IPS-11a (cell line): Measurements from ENCODE around the gene NTM.

ENCODE experiments used
- H3K4me3 ChIP-seq: one replicate; pipeline ENCODE4 v1.5.1; 2013; ENCODE audit warnings: low read depth, low read length, control low read depth

Gene NTM

GRCh38 chr11:131372234-131372962 is 2.0 kb downstream of the NTM start:
- no peak overlapping the region for H3K4me3 ChIP-seq

DNA sequence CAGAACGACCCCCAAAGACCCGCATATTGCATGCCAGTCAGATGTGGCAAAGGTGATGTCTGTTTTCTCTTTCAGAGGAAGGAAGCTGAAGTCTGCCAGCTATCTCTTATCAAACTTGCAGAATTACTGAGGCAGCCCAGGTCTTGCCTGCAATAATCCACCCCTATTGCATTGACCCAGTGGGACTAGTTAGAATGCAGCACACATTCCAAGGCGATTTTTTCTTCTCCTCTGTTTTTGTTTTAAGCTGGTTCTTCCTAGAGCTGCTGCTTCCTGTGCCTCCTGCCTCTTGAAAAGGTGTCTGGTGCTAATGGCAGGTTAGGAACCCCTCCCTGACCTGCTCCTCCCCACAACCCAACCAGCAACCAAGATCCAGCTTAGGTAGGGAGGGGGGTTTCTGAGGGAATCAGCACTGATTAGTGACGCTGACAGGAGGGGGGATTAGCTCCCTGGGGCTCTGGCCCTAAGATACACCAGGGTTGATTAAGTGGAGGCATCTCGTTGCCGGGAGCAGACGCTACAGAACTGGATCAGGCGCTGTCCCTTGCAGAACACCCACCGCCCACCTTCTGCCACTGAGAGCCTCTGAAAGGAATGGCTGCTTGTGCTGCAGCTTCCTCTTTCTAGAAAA is 2.8 kb downstream of the NTM start:
- no peak overlapping the region for H3K4me3 ChIP-seq

- no peak overlapping the region for H3K4me3 ChIP-seq
Observed at GRCh38 chr11:131373756-131374155, 3.3 kb downstream of the NTM start.

DNA sequence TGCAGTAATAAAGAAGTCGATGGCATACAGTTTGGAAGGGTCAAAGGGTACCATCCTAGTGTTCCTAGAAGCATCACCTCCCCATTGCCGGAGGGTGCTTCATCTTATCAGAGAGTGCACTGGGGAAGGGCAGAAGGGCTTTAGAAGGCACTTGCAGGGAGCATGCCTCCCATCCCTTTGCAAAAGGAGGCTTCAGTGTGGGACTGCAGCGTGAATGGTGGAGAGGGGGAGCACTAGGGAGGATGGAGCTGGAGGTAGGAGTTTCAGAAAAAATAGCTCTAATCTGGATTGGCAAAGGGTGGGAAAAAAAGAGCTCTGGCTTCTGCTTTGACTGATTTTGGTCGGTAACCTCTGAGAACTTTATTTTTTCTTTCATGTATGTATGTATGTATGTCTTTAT is 5.0 kb downstream of the NTM start:
- H3K4me3 ChIP-seq, result no peak overlapping the region

GRCh38 chr11:131375915-131376314 is 5.5 kb downstream of the NTM start:
- no peak overlapping the region for H3K4me3 ChIP-seq

GRCh38 chr11:131378931-131379330 is 8.5 kb downstream of the NTM start:
- H3K4me3 ChIP-seq, result no peak overlapping the region

DNA sequence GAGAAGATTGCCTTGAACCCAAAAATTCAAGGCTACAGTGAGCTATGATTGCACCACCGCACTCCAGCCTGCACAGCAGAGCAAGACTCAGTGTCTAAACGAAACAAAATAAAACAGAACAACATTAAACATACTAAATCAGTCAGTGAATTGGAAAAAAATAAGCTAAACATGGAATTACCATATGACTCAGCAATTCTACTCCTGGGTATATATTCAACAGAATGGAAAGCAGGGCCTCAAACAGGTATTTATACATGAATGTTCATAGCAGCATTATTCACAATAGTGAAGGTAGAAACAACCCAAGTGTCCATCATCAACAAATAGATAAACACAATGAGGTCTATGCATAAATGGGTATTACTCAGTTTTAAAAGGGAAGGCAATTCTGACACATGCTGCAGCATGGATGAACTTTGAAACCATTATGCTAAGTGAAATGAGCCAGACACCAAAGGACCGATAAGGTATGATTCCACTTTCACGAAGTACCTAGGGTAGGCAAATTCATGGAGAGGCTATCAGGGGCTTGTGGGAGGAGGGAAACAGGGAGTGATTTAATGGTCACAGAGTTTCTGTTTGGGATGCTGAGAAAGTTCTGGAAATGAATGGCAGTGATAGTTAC is 15.5 kb downstream of the NTM start:
- no peak overlapping the region for H3K4me3 ChIP-seq

DNA sequence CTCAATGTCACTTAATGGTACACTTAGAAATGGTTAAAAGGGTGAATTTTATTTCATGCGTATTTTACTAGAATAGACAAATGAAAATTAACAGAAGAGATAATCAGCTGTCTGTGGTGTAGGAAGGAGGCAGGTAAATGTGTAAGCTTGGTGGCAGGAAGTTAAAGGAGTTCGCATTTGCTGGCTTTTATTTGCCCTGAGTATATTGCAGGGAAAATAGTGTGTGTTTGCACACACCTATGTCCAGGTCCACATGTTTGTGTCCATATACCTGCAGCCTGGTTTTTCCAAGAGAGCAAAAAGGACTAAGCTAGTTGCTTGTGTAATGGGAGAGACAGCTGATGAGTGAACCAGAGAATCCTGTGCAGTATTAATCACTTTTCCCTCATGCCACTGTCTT is 16.0 kb downstream of the NTM start:
- H3K4me3 ChIP-seq, result no peak overlapping the region

DNA sequence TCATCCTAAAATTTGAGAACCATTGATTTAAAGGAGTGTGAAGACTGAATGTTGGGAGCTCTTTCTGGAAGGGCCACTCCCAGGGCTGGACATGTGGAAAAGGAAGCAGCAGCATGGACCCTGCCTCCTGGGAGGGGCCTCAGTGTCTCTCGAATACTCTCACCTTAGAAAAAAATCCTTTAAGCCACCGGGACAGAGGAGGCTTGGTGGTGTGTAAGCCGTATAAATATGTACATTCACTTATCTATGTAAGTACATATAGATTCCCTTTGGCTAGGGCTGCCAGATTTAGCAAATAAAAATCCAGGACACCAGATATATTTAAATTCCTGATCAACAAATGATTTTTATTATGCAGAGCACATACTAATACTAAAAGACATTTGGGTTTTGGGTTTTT is 17.6 kb downstream of the NTM start:
- no peak overlapping the region for H3K4me3 ChIP-seq

- H3K4me3 ChIP-seq, result no peak overlapping the region
Observed at GRCh38 chr11:131389582-131389981, 19.2 kb downstream of the NTM start.

DNA sequence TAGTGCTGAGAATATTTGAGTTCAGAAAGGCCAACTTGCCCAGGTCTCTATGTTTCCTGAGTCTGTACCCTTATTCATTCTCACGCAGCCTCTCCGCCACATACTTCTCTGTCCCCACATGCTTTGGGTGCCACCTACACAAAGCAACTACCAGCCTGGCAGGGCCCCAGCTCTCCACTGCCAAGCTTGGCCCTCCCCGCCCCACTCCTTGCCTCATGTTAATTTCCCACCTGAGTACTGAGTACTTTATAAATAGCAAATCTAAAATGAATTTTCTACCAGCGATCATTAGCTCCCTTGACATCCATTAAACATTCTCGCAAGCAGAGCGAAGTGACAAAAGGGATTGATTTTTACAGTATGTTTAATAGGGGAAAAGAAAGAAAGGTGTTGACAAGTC is 20.8 kb downstream of the NTM start:
- no peak overlapping the region for H3K4me3 ChIP-seq

DNA sequence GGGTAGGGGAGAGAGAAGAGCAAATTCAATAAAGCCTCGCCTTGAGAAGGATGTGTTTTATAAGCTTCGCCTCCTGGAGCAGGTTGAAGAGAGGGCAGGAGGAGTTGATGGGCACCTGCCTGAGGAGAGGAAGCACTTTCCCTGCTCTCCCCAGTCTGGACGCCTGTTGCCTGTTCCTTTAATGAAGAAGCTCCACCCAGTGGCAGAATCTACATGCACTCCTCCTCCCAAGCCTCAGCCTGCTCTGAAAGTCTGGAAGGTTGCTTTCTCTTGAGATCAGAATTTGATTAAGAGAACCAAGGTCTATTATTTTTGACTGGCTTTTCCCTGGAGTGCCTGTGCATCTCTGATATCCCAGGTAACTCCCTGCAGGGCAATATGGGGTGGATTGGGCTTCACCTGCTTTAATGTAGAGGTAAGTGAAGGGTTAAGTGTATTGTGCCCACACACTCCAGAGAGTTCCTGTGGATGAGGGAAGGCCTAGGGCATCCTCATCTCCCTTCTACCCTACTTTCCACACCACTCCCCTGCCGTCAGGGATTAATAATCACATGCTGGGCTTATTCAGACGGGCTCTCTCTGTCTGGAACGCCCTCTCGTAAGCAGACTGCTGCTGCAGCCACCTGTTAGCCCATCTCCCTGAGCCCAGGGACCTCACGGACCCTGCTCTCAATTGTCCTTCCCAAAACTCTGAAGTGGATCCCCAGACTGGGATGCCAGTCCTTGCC is 22.3 kb downstream of the NTM start:
- H3K4me3 ChIP-seq, result no peak overlapping the region

DNA sequence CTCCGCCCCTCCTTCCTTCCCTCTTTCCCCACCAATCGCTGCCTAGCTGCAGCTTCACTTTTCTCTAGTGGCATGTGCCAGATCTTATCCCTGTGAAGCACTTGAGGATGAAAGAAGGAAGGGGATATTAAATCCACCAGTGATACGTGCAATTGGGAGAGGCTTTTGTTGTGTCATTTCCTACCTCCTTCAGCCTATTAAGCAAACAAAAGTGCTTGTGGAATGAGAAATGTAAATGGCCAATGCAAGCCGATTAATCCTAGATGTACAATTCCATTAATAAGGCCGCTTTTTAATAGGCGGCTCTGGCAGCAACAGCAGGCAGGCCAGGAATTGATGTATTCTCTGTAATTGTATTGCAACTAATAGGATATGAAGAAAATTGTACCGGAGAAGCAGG is 23.3 kb downstream of the NTM start:
- H3K4me3 ChIP-seq, result no peak overlapping the region

DNA sequence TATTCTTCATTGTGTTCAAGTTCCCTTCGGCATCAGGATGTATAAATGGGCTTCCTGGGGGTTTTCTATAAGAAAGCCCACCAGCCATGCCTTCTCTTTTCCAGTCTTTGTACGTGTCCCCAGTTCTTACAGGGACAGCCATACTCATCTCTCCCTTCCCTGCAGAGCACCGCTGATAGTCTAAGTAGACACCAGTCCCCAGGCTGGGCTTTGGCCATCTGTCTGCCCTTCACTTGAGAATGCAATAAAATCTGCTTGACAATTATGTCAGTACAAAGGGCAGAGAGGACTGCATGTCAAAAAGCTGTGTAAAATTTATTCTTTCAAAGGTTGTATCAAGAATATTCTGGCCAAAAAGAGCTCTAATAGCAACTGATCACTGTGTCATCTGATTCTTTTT is 27.3 kb downstream of the NTM start:
- no peak overlapping the region for H3K4me3 ChIP-seq

DNA sequence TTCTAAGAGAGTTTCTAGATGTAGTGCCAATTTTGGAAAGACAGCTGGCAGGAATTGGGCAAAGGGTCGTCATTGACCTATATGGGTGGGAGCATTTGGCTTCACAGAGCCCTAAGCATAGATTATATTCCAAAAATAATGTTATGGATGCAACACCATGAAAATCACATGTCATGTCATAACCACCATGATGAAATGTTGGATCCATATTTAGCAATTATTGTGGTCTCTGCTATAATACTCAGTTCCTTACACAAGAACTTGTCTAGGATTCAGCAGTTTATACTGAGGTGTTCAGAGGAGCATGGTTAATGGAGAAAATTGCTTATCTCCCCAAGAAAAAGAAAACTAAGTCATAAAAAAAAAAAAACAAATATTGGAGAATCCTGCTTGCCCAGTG is 31.6 kb downstream of the NTM start:
- no peak overlapping the region for H3K4me3 ChIP-seq

DNA sequence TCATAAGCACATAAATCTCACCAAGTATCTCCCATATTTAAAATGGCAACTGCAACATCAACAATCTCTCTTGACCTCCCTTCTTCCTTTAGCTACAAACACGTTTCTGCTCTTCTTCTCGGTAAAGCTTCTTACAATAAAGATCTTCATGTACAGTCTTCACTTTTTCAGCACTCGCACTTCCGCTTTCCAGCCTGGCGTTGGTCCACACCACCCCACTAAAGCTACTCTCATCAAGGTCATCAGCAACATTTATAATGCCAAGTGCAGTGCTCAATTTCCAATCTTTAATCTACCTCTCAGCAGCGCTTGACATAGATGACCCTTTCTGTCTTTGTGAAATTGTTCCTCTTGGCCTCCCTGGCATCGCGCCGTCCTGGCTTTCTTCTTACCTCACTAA is 33.6 kb downstream of the NTM start:
- H3K4me3 ChIP-seq, result no peak overlapping the region

GRCh38 chr11:131408025-131408640 is 37.7 kb downstream of the NTM start:
- no peak overlapping the region for H3K4me3 ChIP-seq

- no peak overlapping the region for H3K4me3 ChIP-seq
Observed at GRCh38 chr11:131409345-131409744, 38.9 kb downstream of the NTM start.

GRCh38 chr11:131411636-131412035 is 41.2 kb downstream of the NTM start:
- no peak overlapping the region for H3K4me3 ChIP-seq

- H3K4me3 ChIP-seq, result no peak overlapping the region
Observed at GRCh38 chr11:131412061-131412460, 41.6 kb downstream of the NTM start.

GRCh38 chr11:131413217-131413616 is 42.8 kb downstream of the NTM start:
- H3K4me3 ChIP-seq, result no peak overlapping the region
